ENCODE measurements around the gene MTG1.

MTG1 gene, protein sequence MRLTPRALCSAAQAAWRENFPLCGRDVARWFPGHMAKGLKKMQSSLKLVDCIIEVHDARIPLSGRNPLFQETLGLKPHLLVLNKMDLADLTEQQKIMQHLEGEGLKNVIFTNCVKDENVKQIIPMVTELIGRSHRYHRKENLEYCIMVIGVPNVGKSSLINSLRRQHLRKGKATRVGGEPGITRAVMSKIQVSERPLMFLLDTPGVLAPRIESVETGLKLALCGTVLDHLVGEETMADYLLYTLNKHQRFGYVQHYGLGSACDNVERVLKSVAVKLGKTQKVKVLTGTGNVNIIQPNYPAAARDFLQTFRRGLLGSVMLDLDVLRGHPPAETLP

DNA sequence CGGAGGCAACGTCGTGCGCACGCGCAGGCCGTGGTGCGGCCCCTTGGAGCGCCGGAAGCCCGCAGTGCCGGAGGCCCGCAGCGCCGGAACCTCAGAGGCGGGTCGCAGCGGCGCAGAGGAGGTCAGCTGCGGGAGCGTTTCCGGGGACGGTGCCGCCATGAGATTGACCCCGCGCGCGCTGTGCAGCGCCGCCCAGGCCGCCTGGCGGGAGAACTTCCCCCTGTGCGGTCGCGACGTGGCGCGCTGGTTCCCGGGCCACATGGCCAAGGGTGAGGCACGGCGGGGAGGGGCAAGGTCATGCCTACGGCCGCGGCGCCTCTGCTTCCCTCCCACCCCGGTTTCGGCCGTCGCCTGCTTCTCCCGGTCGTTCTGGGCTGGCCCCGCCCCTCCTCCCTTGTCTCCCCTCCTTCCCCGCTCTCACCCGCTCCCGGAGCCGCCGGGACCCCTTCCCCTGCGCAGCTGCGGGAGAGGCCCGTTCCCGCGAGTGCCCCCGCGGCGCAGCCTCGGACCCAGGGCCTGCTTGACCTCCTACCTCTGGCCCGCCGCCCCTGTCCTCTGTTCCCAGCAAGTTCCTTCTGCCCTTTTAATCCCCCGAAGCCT, at the start of gene MTG1:
Gene MTG1, plus strand, starts transcription at position 94 of the 600 bp plus-strand sequence. Its CDS starts 64 bp downstream, at position 158.
- DNase-seq, result peak; percentile 96

DNA sequence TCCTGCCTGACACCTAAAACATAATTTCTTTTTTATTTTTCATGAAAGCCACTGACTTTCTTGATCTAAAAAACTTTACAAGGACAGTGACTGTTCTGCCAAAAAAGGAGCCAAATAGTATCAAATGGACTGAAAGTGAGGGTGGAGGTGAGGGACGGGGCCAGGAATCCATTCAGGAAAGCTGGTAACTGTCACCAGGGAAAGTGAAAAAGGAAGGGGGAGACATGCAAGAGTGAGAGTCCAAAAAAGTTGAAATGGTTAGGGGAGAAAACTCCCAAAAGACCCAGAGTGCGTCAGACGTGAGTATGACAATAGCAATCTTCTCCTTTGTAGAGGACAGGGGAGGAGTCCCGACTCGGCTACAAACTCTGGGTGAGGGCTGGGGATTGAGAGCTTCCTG, 49.7 kb upstream of the MTG1 start:
- no peak for DNase-seq

DNA sequence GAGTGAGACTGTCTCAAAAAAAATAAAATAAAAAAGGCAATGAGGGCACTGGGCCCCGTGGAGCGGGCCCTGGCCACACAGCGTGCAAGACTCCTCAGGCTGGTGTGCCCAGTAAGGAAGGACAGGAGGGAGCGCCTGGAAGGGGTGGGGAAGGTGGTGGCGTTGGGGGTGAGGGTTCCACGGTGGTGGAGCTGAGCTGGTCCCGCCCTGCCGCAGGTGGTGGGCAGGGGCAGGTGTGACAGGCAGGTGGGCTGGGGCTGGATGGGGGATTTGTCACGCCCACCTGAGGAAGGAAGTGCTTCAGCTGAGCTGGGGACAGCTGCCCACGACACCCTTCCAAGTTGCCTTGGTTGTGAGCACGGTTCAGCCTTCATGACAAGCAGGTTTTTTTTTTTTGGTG, 47.5 kb upstream of the MTG1 start:
- no peak for DNase-seq

DNA sequence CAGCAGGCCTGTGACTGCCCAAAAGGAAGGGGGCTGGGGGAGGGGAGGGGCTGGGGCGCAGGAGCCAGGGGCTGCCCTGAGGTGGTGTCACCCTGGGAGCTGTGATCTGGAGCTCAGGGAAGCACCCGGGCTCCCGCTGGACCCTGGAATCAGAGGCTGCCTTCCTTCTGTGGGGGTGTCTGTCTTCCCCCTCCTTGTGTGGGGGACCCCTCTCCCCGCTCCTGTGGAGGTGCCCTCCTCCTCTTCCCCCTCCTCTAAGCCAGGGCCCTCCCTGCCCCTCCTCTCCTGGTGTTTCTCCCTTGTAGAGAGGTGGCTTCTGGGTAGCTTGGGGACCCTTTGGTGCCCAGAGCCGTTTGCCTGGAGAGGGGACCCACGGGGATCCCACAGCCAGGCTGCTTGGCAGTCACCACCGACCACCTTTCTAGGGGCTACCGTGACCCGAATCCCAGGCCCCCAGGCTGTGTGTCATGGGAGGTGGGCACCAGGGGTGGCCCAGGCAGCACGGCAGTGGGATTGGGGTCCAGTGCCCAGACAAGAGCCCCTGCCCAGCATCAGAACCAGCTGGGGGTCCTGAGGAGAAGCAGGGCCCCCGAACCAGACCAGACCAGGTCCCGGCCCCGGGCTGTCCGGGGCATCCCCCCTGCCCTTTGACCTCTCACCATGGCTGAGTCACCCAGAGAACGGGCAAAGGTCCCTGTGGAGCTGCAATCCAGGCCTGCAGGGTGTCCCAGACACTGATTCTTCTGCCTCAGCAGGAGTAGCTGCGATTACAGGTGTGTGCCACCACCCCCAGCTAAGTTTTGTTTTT, 46.0 kb upstream of the MTG1 start:
- DNase-seq, result no peak

DNA sequence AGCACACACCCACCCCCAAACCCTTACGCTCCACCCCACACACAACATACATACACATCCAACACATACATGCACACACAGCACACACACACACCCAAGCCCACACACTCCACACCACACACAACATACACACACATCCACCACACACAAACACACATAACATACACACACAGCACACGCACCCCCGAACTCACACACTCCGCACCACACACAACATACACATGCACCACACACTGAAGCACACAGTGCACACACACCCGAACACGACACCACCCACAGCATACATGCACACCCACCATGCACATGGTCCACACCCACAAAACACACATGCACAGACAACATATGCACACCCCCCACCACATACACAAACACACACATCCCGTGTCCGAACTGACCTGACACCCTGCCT, 44.8 kb upstream of the MTG1 start:
- no peak for DNase-seq

DNA sequence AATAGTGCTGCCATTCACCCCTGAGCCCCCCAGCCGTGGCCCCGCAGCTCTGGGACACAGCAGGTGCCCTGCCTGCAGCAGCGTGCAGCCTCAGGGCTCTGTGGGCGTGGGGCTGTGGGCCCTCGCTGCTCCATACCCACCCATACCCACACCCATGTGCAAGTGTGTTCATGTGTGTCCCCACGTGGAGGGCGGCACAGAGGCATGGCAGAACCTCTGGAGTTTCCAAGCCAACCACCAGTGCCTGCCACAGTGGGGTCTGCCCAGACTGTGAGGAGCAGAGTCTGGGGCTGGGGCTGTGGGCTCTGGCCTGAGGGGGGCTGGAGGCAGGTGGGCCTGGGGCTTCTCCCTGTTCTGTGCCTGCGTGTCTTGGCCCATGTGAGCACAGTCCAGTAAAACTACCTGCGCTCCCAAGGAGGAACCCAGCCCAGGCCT, 44.4 kb upstream of the MTG1 start:
- DNase-seq, result no peak

DNA sequence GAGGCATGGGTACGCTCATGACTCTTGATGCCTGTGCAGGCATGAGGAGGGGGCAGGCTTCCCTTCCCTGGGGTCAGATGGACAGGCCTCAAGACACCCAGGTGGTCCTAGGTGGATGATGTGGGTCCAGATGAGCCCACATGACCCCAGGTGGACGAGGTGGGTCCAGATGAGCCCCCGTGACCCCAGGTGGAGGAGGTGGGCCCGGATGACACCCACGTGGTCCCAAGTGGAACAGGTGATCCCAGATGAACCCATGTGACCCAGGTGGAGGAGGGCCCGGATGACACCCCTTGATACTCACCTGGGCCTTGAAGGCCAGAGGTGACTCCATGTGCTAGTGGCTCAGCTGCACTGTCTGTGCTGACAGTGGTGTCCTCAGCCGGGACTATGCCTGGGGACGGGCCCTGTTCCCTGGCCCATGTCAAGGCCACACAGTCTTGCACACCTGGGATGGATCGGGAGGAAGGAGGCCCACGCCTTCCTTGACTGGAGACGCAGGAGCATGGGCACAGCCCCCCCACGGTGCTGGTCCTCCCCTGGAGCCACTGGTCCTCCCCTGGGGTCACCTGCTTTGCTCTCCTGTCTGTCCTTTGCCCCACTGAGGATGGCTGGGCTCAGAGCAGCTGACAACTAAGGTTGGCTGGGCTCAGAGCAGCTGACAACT, 43.5 kb upstream of the MTG1 start:
- no peak for DNase-seq

DNA sequence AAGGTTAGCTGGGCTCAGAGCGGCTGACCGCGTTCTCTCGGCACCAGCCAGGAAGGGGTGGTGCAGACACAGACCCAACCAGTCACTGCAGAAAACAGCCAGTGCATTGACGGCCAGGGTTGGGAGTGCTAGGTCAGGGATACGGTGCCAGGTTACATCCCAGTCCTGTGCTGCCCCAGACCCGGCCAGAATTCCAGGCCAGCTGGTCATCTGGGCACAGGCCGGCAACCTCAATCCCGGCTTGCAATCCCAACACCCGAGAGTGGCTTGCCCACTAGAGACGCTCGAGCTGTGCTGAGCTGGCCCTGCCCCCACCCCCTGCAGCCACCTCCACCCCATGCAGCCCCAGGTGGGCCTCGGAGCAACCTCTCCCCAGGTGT, 43.0 kb upstream of the MTG1 start:
- no peak for DNase-seq

DNA sequence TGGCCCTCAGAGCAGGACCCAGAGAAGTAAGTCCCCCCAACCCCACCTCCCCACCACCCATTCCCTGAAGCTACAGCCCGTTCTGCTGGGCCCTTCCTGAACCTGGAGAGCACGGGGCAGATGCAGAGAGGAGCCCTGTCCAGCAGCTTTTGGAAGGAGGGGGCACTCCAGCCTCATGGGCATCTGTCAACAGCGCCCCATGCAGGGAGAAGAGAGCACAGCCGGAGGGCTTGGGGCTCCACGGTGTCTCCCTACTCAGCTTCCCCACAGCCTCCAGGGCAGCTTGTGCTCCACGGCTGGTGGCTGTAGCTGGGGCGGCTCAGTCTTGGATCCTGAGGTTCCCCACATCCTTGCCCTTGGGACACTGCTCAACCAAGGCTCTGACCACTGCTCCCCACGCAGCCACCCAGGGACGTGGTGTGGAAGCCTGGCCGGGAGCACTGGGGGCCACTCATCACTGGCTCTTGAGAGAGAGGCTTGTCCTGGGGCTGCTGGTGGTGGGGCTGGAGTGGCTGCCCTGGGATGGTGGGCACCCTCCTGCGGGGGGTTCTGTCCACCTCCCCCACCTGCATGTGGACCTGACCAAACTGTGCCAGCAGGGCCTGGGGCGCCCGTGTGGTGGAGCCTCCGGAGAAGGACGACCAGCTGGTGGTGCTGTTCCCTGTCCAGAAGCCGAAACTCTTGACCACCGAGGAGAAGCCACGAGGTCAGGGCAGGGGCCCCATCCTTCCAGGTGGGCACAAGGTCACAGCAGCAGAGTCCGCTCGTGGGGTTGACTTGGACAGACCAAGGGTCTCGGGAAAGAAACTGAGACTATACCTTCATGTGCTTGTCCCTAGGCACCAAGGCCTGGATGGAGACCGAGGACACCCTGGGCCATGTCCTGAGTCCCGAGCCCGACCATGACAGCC, 42.3 kb upstream of the MTG1 start:
- no peak for DNase-seq

DNA sequence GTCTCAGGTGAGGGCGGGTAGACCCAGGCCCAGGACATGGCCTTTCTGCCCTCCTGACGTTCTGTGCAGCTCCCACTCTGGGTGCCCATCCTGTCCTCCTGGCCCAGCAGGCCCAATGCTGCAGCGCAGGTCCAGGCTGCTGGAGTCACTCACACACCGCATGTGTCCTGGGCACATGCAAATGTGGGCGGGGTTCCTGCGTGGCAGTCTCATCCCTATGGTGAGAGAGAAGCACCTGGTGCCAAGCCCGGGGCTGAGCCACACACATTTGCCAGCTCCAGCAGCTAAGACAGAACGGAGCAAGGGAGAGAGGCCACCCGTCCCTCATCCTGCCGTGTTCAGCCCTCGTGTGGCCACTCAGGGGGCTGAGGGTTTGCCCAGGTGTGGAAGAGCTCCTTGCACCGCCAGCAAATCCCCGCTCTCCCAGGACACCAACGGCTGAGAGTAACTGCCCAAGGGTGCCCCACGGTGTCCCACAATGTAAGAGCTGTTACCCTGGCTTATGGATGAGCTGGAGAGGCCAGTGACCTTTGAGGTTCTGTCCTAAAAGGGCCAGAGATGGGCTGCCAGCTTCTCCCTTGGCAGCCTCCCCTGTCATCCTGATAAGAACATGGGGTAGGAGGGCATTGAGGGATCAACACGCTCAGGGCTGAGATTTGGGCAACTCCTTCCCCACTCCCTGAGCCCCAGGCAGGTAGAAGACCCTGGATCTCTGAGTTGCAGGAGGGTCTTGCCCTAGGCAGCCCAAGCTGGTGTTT, 40.6 kb upstream of the MTG1 start:
- DNase-seq, result no peak

DNA sequence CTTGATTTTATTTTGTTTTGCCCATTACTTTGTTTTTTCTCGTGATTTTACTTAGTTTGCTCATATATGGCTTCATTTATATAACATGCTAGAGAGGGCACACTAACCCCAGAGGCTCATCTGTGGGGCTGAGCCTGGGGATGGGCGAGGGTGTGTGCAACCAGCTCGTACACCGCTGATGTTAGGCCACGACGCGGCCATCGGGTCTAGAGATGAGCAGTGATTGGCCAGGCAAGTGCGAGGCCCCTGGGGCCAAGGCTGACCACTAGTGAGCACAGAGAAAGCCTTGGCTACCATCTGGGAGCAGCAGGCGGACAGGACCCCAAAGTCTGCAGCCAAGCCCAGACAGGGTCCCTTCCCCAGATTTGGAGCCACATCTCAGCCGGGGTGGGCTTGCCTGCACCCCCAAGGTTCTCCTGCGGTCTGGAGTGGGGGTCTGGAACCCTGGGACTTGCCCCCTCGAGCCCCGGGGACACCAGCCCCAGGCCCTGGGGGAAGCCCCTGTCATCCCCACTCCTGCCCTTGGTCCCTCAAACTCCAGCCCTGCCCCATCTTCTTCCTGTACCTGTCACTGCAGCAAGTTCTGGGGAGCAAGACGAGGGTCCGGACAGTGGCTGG, 39.9 kb upstream of the MTG1 start:
- DNase-seq, result no peak

DNA sequence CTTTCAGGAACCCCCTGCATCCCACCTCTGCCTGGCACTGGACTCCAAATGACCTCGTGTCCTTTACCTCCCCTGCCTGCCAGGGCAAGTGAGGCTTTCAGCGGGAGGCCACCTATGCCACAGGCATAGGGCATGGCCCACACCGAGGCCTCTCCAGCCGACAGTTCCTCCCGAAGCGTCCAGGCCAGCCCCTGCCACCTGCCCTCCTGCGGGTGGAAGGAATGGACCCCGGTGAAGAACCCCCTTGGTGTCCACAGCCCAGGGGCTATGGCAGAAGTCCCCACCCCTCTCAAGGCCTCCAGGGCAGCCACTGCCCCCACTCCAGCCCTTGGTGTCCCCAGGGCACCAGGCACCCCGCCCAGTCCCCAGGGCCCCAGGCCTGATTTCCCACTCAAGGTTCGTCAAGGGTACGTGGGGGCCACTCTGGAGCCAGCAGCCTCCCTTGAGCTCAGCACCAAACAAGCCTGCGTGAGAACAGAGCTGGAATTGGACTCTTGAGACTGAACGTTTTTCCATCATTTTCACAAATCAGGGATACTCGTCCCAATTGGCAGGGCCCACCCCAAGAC, 39.2 kb upstream of the MTG1 start:
- DNase-seq, result no peak

DNA sequence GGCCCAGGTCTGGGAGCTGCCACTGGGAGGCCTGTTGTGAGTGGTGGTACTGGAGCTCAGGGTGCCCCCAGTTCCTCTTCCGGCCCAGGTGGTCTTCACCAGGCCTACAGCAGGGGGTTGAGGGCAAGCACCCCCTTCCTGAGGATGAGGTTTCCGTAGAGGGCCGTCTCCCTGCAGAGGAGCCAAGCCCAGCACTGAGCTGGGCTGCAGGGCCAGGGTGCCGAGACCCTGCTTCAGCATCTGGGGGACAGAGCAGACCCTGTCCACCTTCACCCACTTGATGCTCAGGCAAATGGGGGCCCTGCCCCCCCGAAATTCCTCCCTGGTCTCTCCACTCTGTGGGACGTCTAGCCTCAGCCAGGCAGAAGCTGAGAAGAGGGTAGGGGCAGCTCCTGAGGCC, 38.7 kb upstream of the MTG1 start:
- DNase-seq, result no peak

DNA sequence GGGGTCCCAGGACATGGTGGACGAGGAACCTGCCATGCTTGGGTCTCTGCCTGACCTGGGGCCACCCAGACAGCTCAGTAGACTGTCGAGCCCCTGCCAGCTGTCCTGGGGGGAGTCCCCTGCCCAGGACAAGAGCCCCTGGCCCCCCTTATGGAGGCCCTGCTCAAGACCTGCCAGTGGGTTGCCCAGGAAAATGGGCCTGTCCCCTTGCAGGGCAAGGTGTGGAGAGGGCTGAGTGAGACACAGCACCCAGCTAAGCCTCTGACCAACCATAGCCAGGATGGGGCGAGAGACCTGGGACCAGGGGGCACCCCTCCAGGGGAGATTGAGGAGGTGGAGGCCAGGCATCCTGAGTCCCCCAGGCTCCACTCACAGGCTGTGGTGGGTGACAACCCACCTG, 38.0 kb upstream of the MTG1 start:
- no peak for DNase-seq

DNA sequence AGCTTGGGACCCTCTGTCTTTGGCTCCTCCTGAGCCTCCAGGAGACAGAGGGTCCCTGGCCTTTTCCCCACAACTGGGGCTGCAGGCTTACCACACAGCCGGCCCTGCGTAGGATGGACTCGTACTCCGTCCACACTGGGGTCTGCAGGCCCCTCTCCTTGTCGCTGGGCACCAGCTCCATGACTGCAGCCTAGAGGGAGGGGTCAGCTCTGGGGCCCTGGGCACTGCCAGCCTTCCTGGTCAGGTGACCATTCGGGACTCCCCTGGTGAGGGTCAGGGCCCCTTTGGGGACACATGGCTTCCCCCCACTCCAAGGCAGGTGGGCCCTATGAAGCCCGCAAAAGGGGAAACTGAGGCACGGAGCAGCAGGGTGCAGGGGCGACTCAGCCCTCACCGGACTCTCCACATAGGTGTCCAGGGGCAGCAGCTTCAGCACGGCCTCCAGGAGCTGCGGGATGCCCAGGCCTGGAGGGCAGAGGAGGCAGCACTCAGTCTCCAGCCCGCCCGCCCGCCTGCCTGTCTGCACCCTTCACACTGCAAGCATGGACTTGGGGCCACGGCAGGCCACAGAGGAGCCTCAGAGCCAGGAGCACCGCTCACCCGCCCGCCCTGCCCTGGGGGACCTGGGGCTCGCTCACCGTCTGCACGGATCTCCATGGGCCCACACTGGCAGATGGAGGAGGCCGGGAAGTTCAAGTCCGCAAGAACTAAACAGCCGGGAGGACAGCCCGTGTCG, 37.2 kb upstream of the MTG1 start:
- no peak for DNase-seq

DNA sequence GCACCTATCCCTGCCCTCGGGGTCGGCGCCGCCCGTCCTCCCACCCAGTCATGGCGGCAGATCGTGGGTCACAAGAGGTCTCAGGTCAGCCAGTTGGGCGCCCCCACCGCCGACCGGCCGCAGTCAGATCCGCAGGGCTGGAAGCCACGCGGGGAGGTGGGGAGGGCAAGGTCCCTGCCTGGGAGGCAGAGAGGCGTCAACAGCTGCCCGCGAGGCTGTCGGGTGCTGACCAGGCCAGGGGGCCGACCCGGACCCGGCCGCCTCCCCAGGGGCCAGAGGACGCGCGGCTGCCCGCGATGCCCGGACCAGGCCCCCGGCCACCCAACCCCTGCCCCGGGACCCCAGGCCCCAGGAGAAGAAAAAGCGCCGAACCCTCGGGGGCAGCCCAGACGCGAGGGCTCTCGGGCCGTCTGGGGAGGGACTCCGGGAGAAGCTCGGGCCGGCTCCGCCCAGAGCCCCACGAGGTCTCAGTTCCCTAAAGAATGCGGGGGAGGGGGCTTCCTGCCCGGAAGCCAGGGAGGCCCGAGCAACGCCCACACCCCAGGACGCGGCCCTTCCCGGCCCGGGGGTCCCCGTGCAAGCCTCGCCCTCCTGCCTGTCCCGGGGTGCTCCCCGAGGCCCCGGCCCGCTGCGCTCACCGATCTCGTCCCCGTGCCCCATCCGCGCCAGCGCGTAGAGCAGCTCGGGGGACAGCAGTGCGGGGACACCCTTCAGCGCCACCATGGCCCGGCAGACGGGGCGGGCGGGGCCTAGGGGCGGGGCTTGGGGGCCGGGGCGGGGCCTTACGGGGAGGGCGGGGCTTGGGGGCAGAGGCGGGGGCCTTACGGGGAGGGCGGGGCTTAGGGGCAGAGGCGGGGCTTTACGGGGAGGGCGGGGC, 36.4 kb upstream of the MTG1 start, which contains the start of gene FUOM:
Gene FUOM, minus strand, starts transcription at position 735 of the 877 bp plus-strand sequence. Its CDS starts 12 bp downstream, at position 723.
- peak; percentile 70 for DNase-seq

DNA sequence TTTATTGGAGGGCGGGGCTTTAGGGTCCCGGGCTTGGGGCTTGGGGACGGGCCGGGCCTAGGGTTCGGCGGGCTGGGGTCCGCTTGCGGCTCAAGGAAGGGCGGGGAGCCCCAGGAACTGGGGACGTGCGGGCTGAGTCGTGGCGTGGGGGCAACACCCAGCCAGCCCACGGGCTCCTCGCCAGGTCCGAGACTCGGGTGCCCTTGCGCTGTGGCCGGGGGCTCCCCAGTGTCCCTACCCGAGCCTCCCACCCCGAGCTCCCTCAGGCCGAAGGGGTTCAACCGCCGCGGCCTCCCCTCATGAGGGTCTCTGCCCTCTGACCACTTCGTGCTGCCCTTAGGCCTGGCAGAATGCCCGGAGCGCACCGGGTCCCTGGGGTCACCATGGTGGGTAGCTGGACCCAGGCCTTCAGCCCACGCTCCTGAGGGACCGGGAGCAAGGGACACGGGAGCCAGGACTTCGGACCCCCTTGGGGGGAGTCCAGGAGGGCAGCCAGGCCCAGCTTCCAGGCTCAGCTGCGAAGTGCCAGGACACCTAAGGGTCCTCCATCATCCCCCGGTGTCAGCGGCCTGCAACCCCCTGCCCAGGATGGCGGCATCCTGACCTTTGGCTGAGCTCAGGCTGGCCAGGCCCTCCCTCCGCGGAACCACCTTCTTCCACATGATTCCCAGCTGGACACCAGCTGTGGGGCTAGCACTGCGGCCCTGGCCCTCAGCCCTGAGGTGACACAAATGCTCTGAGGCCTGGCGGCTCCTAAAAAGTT, 35.6 kb upstream of the MTG1 start:
- no peak for DNase-seq

DNA sequence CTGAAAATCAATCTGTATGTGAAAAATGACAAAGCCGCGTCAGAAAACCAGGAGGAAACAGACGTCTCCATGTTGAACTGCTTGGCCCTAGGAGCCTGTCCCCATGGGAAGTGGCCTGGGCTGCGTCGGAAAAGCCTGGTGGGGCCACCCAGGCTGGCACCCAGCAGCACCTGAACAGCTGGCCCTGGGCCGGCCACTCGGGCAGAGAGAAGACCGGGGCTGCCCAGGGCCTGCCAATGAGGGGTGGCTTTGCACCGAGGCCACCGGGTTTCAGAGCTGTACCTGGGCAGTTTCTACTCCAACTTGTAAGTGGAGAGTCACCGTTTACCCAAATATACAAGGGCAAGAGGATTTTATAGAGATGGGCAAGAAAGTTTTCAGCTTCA, 35.0 kb upstream of the MTG1 start:
- DNase-seq, result no peak

Data from T1000 (cell line).